GDM1 (cell line): ENCODE measurements around the gene CAVIN3.

ENCODE experiments used
- DNase-seq: peaks from one replicate; lab custom pipeline; 2025; lab: John Stamatoyannopoulos, UW

Gene CAVIN3

GRCh38 chr11:6320411-6321155 is at the start of gene CAVIN3:
TSS of gene CAVIN3 (minus strand) at chr11:6320501. CDS start at chr11:6320476, 25 bp downstream.
- DNase-seq = no peak

GRCh38 chr11:6365659-6366058 is 45.4 kb upstream of the CAVIN3 start:
- DNase-seq = no peak

GRCh38 chr11:6362873-6363678 is 42.8 kb upstream of the CAVIN3 start:
- DNase-seq = peak; percentile 59

- no peak for DNase-seq
These were observed 42.0 kb upstream of the CAVIN3 start for GRCh38 chr11:6362185-6362872.

- no peak for DNase-seq
These were observed 39.9 kb upstream of the CAVIN3 start for GRCh38 chr11:6360183-6360582.

GRCh38 chr11:6357222-6357621 is 36.9 kb upstream of the CAVIN3 start:
- no peak for DNase-seq

GRCh38 chr11:6356503-6357055 is 36.3 kb upstream of the CAVIN3 start:
- no peak for DNase-seq

- no peak for DNase-seq
These were observed 34.6 kb upstream of the CAVIN3 start for GRCh38 chr11:6354651-6355485.

- DNase-seq = peak; percentile 26
These were observed 33.2 kb upstream of the CAVIN3 start for GRCh38 chr11:6353367-6353987.

- no peak for DNase-seq
These were observed 31.6 kb upstream of the CAVIN3 start for GRCh38 chr11:6351782-6352382.

GRCh38 chr11:6350486-6350885 is 30.2 kb upstream of the CAVIN3 start:
- DNase-seq = no peak

- DNase-seq = no peak
These were observed 29.7 kb upstream of the CAVIN3 start for GRCh38 chr11:6350043-6350442.

- no peak for DNase-seq
These were observed 25.1 kb upstream of the CAVIN3 start for GRCh38 chr11:6345366-6345765.

GRCh38 chr11:6336293-6336692 is 16.0 kb upstream of the CAVIN3 start:
- no peak for DNase-seq

GRCh38 chr11:6334806-6335205 is 14.5 kb upstream of the CAVIN3 start:
- DNase-seq = no peak

GRCh38 chr11:6333095-6333494 is 12.8 kb upstream of the CAVIN3 start:
- no peak for DNase-seq

- DNase-seq = no peak
These were observed 11.8 kb upstream of the CAVIN3 start for GRCh38 chr11:6332066-6332465.

GRCh38 chr11:6328321-6328720 is 8.0 kb upstream of the CAVIN3 start:
- no peak for DNase-seq

- DNase-seq = no peak
These were observed 7.5 kb upstream of the CAVIN3 start for GRCh38 chr11:6327806-6328205.

GRCh38 chr11:6326985-6327384 is 6.7 kb upstream of the CAVIN3 start:
- no peak for DNase-seq

- DNase-seq = no peak
These were observed 6.0 kb upstream of the CAVIN3 start for GRCh38 chr11:6326303-6326702.
